ENCODE results near the gene HIVEP1. TPM values are rescaled to one million over a fixed set of nuclear protein-coding genes. Genes with fewer than 3 reads are reported as not detected.

The HIVEP1 gene
- polyA plus RNA-seq, 1 of the 3 experiments (the other 2 are of a cell fraction) = 7.7 TPM

DNA sequence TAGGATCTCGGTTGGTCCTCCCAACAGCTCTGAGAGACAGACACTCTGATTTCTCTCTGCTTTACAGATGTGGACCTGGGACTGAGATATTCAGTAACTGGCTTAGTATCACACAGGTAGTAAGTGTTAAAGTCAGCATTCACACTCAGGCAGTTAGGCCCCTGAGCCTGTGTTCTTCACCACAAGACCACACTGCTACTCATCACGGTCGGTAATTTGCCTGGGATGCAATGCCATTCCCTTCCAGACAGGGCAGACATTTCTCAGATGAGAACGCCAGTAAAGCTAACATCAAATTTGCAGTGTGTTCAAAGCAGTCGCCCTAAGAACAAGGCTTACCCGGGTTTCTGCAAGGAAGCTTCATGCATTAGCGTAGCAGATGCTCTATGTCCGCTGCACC is 39.8 kb upstream of the HIVEP1 start:
- H4K20me1 ChIP-seq (ENCODE audit: insufficient read depth) = no peaks in the 10 kb centered on the region
- H3K36me3 ChIP-seq (replicated peaks in 1 of 2; ENCODE audit: control insufficient read depth in 1 of 2, insufficient read depth in 2 of 2, low read length in 1 of 2) = no peaks in the 10 kb centered on the region
- no peak for DNase-seq
- no peak overlapping the region for H3K4me2 ChIP-seq
- H3K27me3 ChIP-seq (ENCODE audit: insufficient read depth) = no peaks in the 10 kb centered on the region
- no peaks in the 10 kb centered on the region for H3K79me2 ChIP-seq (ENCODE audit: insufficient read depth)
- no peaks in the 10 kb centered on the region for H3K9me3 ChIP-seq
- WGBS (ENCODE audit: low lambda C conversion rate) = 81% methylated on average over 5 of the region's 8 CpGs
- H3F3A ChIP-seq (replicated peaks; ENCODE audit: insufficient read depth) = peaks cover 6% of the 10 kb centered on the region
- H3K9me2 ChIP-seq = no peaks in the 10 kb centered on the region
- no peak overlapping the region for H3K9ac ChIP-seq
- peaks cover 0 to 12% of the 10 kb centered on the region in 2 experiments; a peak in 2 of 4 replicates for H3K4me1 ChIP-seq (ENCODE audit: control insufficient read depth in 1 of 2, insufficient read depth in 2 of 2, low read depth in 1 of 2, low read length in 1 of 2)
- H3K4me3 ChIP-seq (ENCODE audit: low read depth in 2 of 2, low read length in 1 of 2) = no peak overlapping the region
- no peak overlapping the region for H3K27ac ChIP-seq (ENCODE audit: low read depth in 2 of 2, low read length in 1 of 2)
- ChIA-PET POLR2A (no interaction called here), CTCF (interaction anchor here (0.6 kb wide), 2 partner anchors 23 to 36 kb away, joined by 3 read pairs; no protein-coding TSS in a partner anchor)
- no peak overlapping the region for H2AFZ ChIP-seq (ENCODE audit: low read depth)
- no peak for TF ChIP-seq CHD2 (IDR thresholded peaks at IDR 0.05; ENCODE audit: low read length, partially characterized antibody)
- no peak for TF ChIP-seq NFIC (IDR thresholded peaks at IDR 0.05; ENCODE audit: borderline replicate concordance)
- no peak for TF ChIP-seq ELF1 (IDR thresholded peaks at IDR 0.05)
- TF ChIP-seq MEF2A (IDR thresholded peaks at IDR 0.05; ENCODE audit: borderline replicate concordance, low read depth) = no peak

DNA sequence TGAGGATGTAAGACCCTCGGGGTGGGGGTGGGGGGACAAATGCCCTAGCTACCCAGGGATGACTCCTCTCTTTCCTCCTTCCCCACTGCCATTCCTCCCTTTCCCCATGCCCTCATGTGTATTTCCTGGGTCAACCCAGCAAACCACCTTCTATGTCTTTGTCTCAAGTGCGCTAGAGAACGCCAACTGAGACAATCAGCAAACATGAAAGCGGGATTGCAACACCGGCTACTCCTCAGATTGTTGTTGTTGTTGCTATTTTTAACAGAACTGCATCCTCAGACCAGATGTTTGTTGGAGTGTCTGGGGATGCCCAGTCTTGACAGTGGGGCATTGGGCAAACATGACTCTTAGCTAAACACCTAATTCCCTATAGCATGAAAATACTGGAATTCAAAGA is 39.3 kb upstream of the HIVEP1 start:
- Histone ChIP-seq H3K4me1 (ENCODE audit: control insufficient read depth in 1 of 2, insufficient read depth in 2 of 2, low read depth in 1 of 2, low read length in 1 of 2) (peaks cover 0 to 12% of the 10 kb centered on the region in 2 experiments; a peak in 2 of 4 replicates), H3K4me2 (no peak overlapping the region), H3K36me3 (replicated peaks in 1 of 2; ENCODE audit: control insufficient read depth in 1 of 2, insufficient read depth in 2 of 2, low read length in 1 of 2) (no peaks in the 10 kb centered on the region), H2AFZ (ENCODE audit: low read depth) (no peak overlapping the region), H3K4me3 (ENCODE audit: low read depth in 2 of 2, low read length in 1 of 2) (no peak overlapping the region), H3K79me2 (ENCODE audit: insufficient read depth) (no peaks in the 10 kb centered on the region), H3K27ac (ENCODE audit: low read depth in 2 of 2, low read length in 1 of 2) (no peak overlapping the region), H3F3A (replicated peaks; ENCODE audit: insufficient read depth) (peaks cover 6% of the 10 kb centered on the region), H4K20me1 (ENCODE audit: insufficient read depth) (no peaks in the 10 kb centered on the region), H3K9me2 (no peaks in the 10 kb centered on the region), H3K9me3 (no peaks in the 10 kb centered on the region), H3K27me3 (ENCODE audit: insufficient read depth) (no peaks in the 10 kb centered on the region), H3K9ac (no peak overlapping the region)
- CTCF ChIA-PET = no interaction called here
- POLR2A ChIA-PET = no interaction called here
- 92% methylated on average over 4 of the region's 5 CpGs for WGBS (ENCODE audit: low lambda C conversion rate)
- no peak for TF ChIP-seq TEAD4 (IDR thresholded peaks at IDR 0.05; ENCODE audit: borderline replicate concordance, insufficient read depth)
- TF ChIP-seq, protein P1, sequence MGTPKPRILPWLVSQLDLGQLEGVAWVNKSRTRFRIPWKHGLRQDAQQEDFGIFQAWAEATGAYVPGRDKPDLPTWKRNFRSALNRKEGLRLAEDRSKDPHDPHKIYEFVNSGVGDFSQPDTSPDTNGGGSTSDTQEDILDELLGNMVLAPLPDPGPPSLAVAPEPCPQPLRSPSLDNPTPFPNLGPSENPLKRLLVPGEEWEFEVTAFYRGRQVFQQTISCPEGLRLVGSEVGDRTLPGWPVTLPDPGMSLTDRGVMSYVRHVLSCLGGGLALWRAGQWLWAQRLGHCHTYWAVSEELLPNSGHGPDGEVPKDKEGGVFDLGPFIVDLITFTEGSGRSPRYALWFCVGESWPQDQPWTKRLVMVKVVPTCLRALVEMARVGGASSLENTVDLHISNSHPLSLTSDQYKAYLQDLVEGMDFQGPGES (IDR thresholded peaks at IDR 0.05; ENCODE audit: low read depth, low read length) = no peak
- TF ChIP-seq RCOR1 (IDR thresholded peaks at IDR 0.05; ENCODE audit: low read length) = no peak
- TF ChIP-seq MXI1 (IDR thresholded peaks at IDR 0.05; ENCODE audit: low read depth, low read length) = no peak
- no peak for TF ChIP-seq RAD21 (IDR thresholded peaks at IDR 0.05; ENCODE audit: low read length)
- TF ChIP-seq FOXJ3 (CRISPR knock-in tag; IDR thresholded peaks at IDR 0.05) = no peak
- TF ChIP-seq, protein P2, sequence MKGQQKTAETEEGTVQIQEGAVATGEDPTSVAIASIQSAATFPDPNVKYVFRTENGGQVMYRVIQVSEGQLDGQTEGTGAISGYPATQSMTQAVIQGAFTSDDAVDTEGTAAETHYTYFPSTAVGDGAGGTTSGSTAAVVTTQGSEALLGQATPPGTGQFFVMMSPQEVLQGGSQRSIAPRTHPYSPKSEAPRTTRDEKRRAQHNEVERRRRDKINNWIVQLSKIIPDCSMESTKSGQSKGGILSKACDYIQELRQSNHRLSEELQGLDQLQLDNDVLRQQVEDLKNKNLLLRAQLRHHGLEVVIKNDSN (IDR thresholded peaks at IDR 0.05; ENCODE audit: borderline replicate concordance, low read depth) = no peak
- no peak for TF ChIP-seq GATA2 (CRISPR knock-in tag; IDR thresholded peaks at IDR 0.05)
- TF ChIP-seq YY1 (IDR thresholded peaks at IDR 0.05; ENCODE audit: low read depth) = no peak
- no peak for TF ChIP-seq JUND (IDR thresholded peaks at IDR 0.05)
- no peak for TF ChIP-seq SMC3 (IDR thresholded peaks at IDR 0.05; ENCODE audit: low read depth, low read length)
- TF ChIP-seq, protein P3, sequence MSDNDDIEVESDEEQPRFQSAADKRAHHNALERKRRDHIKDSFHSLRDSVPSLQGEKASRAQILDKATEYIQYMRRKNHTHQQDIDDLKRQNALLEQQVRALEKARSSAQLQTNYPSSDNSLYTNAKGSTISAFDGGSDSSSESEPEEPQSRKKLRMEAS (IDR thresholded peaks at IDR 0.05; ENCODE audit: low read depth) = no peak
- TF ChIP-seq NFIC (IDR thresholded peaks at IDR 0.05; ENCODE audit: borderline replicate concordance) = no peak
- no peak for TF ChIP-seq GABPA (IDR thresholded peaks at IDR 0.05; ENCODE audit: low read depth)
- no peak for TF ChIP-seq NRF1 (IDR thresholded peaks at IDR 0.05; ENCODE audit: low read depth, low read length)
- TF ChIP-seq TCF12 (IDR thresholded peaks at IDR 0.05) = no peak
- TF ChIP-seq, protein P4, sequence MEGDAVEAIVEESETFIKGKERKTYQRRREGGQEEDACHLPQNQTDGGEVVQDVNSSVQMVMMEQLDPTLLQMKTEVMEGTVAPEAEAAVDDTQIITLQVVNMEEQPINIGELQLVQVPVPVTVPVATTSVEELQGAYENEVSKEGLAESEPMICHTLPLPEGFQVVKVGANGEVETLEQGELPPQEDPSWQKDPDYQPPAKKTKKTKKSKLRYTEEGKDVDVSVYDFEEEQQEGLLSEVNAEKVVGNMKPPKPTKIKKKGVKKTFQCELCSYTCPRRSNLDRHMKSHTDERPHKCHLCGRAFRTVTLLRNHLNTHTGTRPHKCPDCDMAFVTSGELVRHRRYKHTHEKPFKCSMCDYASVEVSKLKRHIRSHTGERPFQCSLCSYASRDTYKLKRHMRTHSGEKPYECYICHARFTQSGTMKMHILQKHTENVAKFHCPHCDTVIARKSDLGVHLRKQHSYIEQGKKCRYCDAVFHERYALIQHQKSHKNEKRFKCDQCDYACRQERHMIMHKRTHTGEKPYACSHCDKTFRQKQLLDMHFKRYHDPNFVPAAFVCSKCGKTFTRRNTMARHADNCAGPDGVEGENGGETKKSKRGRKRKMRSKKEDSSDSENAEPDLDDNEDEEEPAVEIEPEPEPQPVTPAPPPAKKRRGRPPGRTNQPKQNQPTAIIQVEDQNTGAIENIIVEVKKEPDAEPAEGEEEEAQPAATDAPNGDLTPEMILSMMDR (IDR thresholded peaks at IDR 0.05) = no peak
- TF ChIP-seq, protein P5, sequence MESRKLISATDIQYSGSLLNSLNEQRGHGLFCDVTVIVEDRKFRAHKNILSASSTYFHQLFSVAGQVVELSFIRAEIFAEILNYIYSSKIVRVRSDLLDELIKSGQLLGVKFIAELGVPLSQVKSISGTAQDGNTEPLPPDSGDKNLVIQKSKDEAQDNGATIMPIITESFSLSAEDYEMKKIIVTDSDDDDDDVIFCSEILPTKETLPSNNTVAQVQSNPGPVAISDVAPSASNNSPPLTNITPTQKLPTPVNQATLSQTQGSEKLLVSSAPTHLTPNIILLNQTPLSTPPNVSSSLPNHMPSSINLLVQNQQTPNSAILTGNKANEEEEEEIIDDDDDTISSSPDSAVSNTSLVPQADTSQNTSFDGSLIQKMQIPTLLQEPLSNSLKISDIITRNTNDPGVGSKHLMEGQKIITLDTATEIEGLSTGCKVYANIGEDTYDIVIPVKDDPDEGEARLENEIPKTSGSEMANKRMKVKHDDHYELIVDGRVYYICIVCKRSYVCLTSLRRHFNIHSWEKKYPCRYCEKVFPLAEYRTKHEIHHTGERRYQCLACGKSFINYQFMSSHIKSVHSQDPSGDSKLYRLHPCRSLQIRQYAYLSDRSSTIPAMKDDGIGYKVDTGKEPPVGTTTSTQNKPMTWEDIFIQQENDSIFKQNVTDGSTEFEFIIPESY (IDR thresholded peaks at IDR 0.05; ENCODE audit: borderline replicate concordance, low read depth) = no peak
- no peak for TF ChIP-seq FOSL2 (IDR thresholded peaks at IDR 0.05; ENCODE audit: borderline replicate concordance, low read depth)
- no peak for TF ChIP-seq RFX5 (IDR thresholded peaks at IDR 0.05; ENCODE audit: low read length)
- no peak for DNase-seq

All from SK-N-SH (cell line).